Activated CD4-positive, alpha-beta T cell treated with anti-CD3 and anti-CD28 coated beads for 24 hours (primary cell): ENCODE measurements around the gene CPLX3.
"Not testable (repeated sequence)": the region's sequence is repeated elsewhere in the genome, so short reads cannot be mapped to it uniquely, and the experiment has no call there.

ENCODE experiments used
- DNase-seq, 2 donors: peaks; one replicate each; pipeline ENCODE4 v3.0.0-alpha.2; 2020; ENCODE audit warnings: low read depth in 2 of 2

Gene CPLX3, protein sequence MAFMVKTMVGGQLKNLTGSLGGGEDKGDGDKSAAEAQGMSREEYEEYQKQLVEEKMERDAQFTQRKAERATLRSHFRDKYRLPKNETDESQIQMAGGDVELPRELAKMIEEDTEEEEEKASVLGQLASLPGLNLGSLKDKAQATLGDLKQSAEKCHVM

DNA sequence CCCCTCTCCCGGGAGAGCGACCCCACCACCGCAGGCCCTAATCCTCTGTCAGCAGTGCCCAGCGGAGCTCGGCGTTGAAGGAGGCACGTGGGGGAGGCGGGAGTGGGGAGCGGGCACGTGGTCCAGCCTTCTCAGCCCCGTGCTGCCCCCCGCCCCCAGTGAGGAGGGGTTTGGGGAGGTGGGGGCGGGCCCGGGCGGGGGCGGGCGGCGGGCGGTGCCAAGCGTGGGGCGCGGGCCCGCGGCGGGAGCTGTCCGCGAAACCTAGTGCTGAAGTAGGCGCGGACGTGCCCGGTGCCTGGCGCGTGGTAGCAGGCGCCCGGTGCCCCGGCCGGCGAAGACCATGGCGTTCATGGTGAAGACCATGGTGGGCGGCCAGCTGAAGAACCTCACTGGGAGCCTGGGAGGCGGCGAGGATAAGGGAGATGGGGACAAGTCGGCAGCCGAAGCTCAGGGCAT lies at the start of gene CPLX3:
TSS of gene CPLX3 (plus strand) at position 264 of the 456 bp plus-strand sequence. CDS start at position 341, 77 bp downstream.
- peak; percentile 16 to 39 for DNase-seq

DNA sequence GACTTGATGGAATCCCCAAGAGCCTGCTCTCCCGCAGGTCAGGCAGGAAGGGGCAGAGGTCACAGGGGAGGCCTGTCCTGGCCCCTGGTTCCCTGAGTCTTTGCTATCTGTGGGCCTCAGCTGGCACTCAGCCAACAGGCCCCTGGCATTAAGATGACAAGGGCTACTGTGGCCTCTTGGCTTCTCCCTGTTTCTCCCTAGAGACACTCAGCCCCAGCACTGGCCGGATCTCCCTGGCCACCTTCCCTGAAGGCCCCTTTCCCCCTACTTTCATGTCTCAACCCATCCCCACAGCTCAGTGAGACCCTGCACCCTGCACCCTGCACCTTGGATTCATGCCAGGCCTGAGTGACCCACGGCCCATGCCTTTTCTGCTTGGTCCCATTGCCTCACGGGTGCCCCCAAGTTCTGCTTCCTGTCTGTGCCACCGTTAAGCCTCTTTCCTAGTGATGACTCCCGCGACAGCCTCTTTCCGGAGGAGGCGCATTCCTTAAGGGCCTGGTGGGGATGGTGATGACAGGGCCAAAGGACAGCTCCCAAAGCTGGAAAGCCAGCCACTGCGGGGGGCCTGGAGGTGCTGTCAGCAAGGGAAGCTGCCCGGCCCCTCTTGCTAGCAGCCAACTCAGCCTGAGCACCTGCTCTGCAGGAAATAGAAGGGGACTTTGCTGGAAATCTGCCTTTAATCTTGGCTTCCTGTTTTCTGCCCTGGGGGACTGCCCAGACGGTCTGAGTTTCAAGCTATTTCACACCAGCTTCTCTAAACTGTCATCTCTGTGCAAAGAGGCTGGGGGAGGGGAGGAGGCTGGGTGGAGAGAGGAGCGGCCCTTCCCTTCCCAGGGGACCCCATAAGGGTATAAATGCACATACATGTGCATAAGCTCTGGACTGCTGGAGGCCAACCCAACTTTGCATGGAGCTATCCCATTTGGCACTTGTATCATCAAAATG lies 49.3 kb upstream of the CPLX3 start:
- no peak for DNase-seq

DNA sequence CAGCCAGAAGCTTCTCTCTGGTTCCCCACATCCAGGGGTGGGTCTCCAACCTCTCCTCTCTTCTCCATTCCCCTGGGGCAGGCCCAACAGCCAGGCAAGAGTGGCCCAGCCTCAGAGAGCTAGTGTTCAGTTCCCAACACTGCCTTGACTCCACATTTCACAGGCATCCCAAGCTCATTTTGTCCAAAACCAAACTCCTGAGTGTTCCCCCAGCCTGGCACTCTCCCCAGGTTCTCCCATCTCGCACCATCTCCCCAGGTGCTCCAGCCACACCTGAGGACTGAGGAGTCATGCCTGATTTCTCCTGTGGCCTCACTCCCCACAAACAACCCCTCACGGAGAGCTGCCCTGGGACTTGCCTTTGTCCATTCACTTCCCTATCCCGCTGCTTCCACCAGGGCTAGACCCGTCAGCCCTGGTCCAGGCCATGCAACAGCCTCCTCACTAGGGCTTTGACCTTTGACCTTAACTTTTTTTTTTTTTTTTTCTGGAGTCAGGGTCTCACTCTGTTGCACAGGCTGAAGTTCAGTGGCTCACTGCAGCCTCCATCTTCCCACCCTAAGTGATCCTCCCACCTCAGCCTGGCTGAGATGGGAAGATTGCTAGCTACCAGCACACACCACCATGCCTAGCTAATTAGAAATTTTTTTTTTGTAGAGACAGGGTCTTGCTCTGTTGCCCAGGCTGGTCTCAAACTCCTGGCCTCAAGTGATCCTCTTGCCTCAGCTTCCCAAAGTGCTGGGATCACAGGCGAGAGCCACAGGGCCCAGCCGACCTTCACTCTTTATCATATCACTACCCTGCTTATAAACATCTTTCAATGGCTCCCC lies 48.4 kb upstream of the CPLX3 start:
- DNase-seq, result no peak

DNA sequence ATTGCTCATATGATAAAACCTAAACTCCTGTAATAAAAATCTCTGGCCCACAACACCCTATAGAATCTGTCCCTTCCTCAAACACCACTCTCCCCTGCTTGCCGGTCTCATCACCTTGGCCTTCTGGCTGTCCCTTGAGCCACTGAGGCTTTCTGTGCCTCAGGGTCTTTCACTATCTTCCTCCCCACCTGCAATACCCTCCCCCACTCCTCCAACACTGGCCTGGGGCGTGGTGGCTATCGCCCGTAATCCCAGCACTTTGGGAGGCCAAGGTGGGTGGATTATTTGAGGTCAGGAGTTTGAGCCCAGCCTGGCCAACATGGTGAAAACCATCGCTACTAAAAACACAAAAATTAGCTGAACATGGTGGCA lies 47.8 kb upstream of the CPLX3 start:
- no peak for DNase-seq

DNA sequence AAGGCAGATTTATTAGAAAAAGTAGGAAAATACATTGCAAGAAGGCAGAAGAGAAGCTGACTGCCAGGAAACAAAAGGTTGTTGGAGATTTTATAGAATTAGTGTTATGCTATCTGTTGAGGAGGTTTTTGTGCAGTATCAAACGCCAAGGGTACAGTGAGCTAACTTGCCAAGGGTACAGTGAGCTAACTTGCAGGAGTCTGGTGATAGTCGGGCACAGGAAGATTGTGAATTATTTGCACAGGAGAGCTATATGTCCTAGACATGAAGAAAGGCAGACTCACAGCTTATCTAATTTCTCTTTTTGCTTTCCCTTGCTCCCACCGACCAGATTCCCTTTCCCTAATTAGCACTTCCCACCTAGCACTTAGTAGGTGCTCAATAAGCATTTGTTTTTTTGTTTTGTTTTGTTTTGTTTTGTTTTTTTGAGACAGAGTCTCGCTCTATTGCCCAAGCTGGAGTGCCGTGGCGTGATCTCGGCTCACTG lies 47.2 kb upstream of the CPLX3 start:
- DNase-seq, result no peak

DNA sequence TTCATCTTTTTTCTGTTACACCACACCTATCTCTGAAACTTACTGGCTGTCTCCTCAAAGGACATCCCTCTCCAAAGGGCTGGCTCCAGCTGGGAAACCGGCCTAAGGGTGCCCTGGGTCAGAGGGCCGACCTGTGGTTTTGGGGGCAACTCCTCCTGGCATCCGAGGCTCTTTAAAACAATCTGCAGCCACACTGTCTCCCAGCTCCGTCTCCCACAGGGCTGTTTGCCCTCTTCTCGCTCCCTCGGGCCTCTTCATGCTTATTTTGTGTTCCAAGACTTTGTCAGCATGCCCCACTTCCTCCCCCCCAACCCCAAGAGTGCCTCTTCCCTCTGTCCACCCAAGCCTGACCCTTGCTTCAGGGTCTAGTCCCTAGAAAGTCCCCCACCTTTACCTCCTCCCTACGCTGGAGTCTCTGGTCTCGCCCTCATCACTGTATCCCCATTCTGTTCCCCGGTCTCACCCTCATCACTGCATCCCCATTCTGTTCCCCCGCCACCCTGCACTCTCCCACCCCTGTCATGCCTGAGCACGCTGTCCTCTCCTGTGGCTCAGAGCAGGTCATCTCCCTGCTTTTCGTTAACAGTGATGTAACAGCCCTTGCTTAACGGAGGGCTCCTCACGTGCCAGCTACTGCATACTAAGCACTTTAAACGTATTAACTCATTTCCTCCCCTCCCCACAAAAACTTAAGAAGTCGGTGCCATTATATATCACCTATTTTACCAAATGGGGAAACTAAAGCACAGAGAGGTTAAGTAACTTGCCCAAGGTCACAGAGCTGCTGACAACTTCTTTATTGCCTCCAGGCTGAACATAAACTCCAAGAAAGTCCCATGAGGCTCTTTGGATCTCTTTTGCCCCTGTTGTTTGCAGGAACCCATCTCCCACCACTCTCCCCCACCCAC lies 45.6 kb upstream of the CPLX3 start:
- DNase-seq, result no peak

DNA sequence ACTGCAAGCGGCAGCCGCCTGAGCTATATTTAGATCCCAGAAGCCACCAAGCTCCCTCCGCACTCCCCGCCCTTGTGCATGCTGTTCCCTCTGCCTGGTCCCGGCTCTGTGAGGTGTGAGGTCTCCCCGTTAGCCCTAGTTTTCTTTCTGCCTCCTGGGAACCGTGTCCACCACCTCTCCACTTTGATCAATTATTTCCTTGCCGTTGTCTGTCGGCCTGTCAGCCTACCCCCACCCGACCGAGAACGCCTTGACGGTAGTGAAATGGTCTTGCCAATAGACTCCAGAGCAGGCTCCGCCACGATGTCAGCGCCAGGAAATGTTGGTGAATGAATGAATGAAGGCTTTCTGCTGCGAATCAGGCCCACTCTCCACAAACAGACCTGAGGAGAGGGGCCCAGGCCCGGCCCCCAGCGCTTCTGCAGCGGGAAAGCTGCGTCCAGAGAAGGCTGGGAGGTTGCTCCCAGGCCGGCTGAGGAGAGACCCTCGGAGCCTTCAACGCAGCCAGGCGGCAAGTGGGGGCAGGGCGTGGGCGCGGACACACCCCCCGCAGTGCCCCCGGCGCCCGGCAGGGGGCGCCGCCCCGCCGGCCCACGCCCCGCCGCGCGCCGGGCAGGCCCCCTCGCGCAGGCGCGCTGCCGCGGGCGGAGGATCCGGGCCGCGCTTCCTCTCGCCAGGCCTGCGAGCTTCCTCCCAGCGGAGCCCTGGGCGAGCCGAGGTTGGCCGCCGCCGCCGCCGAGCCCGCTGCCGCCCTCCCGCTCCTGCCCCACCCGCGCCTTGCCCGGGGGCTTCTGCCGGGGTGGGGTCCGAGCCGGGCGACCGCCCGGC lies 44.8 kb upstream of the CPLX3 start, which contains the start of gene CSK:
TSS of gene CSK (plus strand) at position 650 of the 828 bp plus-strand sequence. CDS start 16,218 bp downstream, outside the sequence.
- DNase-seq, result peak; percentile 55 to 62

DNA sequence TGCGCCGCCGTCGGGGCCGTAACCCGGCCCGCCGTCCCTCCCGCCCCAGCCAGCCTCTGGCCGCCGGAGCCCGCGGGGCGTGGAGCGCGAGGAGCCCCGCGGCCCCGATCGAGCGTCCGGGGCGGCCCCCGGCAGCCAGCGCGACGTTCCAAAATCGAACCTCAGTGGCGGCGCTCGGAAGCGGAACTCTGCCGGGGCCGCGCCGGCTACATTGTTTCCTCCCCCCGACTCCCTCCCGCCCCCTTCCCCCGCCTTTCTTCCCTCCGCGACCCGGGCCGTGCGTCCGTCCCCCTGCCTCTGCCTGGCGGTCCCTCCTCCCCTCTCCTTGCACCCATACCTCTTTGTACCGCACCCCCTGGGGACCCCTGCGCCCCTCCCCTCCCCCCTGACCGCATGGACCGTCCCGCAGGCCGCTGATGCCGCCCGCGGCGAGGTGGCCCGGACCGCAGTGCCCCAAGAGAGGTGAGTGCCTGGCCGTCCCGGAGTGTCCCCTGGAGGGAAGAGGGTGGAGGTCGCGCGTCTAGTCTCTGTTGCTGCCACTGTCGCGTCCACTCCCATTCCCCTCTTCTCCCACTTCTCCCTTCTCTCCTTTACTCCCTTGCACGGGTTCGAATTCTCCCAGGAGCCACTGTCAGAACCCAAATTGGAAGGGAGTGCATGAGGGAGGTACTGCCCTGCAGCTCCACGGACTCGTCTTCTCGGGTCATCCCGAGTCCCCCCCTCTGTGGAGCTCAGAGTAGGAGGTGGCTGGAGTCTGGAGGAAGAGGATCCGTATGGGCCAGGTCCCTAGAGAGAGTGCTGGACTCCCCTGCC lies 44.0 kb upstream of the CPLX3 start:
- DNase-seq, result no peak

DNA sequence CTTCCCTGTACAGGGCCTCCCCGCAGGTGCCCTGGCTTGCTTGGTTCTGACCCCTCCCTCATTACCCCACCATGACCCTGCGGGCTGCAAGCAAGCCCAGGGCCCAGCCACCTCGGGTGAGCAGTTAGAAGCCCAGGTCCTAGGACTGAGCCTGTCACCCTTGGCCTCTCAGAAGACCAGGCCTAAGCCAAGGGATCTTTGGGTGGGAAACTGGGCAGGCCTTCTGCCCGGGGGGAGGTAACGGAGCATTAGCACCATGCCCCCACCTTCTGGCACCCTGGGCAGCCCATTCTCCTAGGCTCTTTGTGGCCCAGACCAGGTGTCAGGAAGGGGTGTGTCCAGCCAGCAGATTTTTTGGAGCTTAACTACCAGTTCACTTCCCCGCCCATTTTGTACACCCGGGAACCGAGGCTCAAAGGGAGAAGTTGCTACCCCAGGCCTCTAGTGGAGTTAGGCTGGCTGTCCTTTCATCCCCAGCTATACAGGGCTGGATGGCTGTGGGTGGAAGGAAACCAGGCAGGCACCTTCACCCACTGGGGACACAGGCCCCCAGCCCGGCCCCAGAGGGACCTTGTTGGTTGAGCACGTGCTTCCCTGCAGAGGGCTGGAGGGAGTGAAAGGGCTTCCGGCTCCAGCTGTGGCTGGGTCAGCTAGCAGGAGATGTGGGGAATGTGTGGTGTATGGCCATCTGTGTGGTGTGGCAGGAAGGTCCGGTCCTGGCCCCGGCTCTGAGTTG lies 43.2 kb upstream of the CPLX3 start:
- DNase-seq, result no peak

DNA sequence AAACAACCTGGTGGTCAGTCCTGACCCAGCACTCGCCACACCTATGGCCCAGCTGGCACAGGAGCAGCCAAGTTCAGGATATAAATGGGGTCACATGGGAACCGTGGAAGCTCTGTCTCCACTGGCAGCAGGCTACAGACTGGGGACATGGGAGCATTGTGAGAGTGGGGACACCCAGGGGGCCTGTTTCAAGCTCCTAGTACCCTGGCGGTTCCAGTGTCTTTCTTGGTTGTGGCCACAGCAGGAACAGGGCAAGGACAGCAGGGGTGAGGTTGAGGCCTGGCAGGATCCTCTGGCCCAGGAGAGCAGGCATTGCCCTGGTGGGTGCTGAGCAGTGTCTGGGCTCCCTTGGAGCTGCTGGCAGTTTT lies 42.6 kb upstream of the CPLX3 start:
- DNase-seq, result no peak

DNA sequence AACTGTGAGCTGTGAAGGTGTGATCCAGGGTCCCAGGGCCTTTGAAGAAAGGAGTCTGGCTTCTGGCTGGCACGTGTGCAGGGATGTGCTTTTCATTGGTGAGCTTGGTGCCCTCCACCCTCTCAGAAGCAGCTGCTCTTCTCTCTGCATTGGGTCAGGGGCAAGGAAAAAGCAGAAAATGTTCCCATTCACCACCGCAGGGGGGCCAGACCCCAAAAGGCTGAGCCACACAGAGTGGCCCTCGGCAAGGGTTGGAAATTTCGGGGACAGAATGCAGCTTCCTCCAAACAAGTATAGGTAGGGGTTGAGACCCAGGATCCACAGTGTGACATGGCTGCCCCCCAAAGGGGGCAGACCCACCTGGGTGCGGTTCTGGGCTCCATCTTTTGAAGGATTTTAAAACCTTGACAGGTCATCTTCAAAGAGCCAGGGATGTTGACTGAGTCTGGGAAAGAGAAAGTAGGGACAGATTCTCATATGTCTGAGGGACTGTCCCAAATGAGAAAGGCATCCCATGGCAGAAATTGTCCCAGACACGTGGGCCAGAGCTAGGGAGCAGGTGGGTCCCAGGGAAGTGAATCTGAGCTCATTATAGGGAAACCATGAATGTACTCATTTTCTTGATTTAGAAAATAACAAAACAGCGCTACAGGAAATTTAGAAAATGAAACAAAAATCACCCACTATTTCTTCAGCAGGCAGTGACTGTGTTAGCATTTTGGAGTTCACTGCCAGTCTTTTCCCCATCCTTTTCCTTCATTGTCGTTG lies 41.8 kb upstream of the CPLX3 start:
- no peak for DNase-seq

DNA sequence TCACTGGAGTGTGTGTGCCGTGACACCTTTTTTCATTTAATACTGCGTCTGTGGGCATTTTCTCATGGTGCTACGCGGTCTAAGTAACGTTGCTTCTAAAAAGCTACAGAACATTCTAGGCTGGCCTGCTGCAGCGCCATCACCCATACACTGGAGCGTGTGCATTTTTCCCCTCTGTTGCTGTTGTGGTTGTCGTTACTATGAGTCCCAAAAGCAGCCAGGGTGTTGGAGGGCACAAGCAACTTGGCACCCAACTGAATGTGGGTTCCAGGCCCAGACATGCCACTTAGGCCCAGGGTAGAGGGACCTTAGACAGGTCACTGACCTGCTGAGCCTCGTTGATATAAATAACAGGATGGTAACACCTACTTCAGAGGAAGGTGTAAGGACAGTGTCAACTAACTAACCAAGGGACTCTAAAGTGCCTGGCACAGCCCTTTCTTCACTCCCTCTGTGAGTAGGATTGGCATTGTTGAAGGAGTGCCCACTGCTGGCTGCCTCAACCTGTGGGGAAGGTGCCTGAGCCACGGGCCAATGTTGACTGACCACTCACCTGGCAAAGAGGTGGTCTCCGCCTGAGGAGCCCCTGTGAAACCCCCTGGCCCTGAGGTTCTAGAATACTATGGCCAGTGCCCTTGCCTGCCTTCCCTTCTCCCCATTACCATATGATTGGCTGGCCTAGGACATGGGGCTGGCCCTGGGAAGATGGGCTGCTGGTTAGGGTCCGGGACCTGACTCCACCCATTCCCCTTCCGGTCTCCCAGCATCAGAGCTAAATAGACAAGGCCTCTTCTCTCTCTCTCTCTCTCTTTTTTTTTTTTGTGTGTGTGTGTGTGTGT lies 41.0 kb upstream of the CPLX3 start:
- DNase-seq, result no peak

DNA sequence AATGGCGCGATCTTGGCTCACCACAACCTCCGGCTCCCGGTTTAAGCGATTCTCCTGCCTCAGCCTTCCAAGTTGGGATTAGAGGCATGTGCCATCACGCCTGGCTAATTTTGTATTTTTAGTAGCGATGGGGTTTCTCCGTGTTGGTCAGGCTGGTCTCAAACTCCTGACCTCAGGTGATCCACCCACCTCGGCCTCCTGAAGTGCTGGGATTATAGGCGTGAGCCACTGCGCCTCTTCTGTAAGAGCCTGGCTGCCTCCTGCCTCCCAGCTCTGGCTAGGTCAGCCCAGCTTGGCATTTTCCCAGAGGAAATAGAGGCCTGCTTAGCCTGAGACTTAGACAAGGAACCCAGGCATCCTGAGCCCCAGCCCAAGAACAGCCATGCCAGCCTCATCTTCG lies 40.3 kb upstream of the CPLX3 start:
- not testable (repeated sequence) for DNase-seq

DNA sequence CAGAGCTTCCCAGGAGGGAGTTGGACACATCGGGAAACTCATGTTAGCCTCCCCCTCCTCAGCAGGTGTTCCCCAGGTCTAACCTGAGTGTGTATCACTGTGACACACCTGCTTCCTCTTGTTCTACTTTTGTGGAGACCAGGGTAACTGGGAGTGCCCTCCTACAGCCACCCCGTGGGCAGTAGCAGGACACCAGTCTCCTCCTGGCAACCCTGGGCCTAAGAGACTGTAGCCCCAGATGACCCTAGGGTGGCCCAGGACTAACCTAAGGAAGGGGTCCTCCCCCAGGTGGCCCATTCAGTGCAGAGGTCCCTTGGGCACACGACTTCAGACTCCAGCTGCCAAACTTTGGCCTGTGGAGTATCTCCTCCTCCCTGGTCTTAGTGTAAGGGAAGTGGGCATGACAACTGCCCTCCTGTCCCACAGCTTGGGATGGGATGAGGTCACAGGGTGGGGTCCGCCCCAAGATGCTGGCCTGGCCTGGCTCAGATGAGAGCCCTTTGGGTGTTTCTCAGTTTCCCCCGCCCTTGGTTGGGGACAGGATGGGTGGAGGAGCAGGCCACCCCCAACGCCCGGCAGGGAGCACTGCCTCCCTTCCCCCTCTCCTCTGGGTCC lies 39.8 kb upstream of the CPLX3 start:
- no peak for DNase-seq

DNA sequence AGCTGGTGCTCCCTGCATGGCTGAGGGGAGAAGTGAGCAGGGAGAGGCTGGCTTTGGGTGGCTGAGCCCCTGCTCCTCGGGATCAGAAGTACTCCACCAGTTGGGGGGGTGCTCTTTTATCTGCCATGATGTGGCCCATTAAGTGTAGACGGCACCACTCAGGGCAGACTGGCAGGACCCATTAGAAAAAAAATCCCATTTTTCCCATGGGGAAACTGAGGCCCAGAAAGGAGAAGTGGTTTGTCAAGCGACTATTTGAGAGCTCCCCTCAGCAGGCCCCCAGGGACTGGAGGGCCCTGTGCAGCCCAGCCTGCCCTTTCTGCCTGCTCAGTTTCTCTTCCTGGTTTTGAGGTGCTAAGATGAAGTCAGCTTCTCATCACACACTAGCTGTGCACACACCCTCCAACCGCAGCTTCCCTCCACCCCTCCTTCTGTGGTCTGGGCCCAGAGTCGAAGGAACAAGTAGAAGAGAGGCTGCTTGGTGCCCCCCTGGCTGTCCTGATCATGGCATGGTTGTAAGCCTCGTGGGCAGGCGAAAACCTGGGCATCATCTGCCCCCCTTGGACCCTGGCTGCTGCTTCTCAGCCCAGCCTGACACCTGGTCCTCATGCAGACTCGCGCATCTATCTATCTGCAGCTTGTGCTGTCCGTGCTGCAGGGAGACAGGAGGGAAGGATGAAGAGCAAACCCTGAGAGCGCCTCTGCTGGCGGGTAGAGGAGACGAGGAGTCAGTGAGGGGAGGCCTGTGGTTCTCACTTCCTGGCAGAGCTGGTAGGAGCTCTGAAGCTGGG lies 39.0 kb upstream of the CPLX3 start:
- DNase-seq, result peak; percentile 88 to 89
